HCT116 (cell line): ENCODE data around the gene WLS. TPM values are rescaled to one million over a fixed set of nuclear protein-coding genes. Genes with fewer than 3 reads are reported as not detected.

ENCODE experiments used
- ATAC-seq: fragments of 200-7000 bp; cut with Tn5 transposase; 2 replicates; pipeline ENCODE4 v1.9.1; 2020; ENCODE audit warnings: mild to moderate bottlenecking, moderate library complexity
- BruUV-seq: library from RNA; stranded (reverse); fragments of 400-500 nt; replicated peaks from 2 replicates; lab custom pipeline; 2021; lab: Mats Ljungman, UMichigan
- CTCF ChIA-PET: fragments of 300-600 bp; sonication (Branson Sonifier 250); formaldehyde crosslinking; loops from one replicate; lab custom pipeline; 2021; ENCODE audit warnings: antibody characterized with exemption; lab: Charles Lee
- POLR2A ChIA-PET: fragments of 300-600, 350-600 bp; sonication (Branson Sonifier 250); formaldehyde crosslinking; loops from one replicate; lab custom pipeline; 2021; ENCODE audit warnings: antibody characterized with exemption; lab: Charles Lee
- RAD21 ChIA-PET, 2 experiments: fragments of 300-600 bp; sonication (Branson Sonifier 250); formaldehyde crosslinking; loops; one replicate each; lab custom pipeline; 2023; ENCODE audit warnings: low total read pairs in 2 of 2; ENCODE audit not compliant: uncharacterized antibody in 2 of 2, unreplicated experiment in 2 of 2, low non-redundant PET in 1 of 2; lab: Charles Lee
- DNase-seq: peaks from one replicate; pipeline ENCODE4 v3.0.0-alpha.2; 2010; ENCODE audit warnings: low read depth, low spot score
- H2AFZ ChIP-seq: fragments of 200-600 bp; shearing (Covaris generic), sonication (generic); 2 replicates; pipeline ENCODE4 v1.6.1; 2017; ENCODE audit warnings: low read depth, mixed run types, mixed read lengths, antibody characterized with exemption, low read length; ENCODE audit not compliant: poor library complexity, severe bottlenecking
- H3K27ac ChIP-seq: 2 replicates; pipeline ENCODE4 v1.5.1; 2012; ENCODE audit warnings: low read depth, low read length
- H3K27me3 ChIP-seq: fragments of 200-600 bp; sonication (generic); 2 replicates; pipeline ENCODE4 v1.6.1; 2016; ENCODE audit warnings: mixed run types, low read length, mixed read lengths; ENCODE audit not compliant: insufficient read depth
- H3K36me3 ChIP-seq, 2 experiments: fragments of 200-500 bp in 1 of 2; fragments of 200-600 bp in 1 of 2; sonication (Bioruptor generic) in 1 of 2; sonication (generic) in 1 of 2; 2 replicates each; pipeline versions ENCODE4 v1.5.1 to v1.6.1; 2014 to 2016; ENCODE audit warnings: low read length in 2 of 2, inconsistent platforms in 1 of 2, mixed read lengths in 1 of 2, mixed run types in 1 of 2; ENCODE audit not compliant: insufficient read depth in 2 of 2, control insufficient read depth in 1 of 2
- H3K4me1 ChIP-seq, 2 experiments: fragments of 200-600 bp in 1 of 2; sonication (generic) in 1 of 2; 2 replicates each; pipeline versions ENCODE4 v1.5.1 to v1.6.1; 2012 to 2017; ENCODE audit warnings: low read length in 2 of 2, inconsistent platforms in 1 of 2, mild to moderate bottlenecking in 1 of 2, mixed read lengths in 1 of 2, mixed run types in 1 of 2, moderate library complexity in 1 of 2; ENCODE audit not compliant: insufficient read depth in 2 of 2, control insufficient read depth in 1 of 2
- H3K4me2 ChIP-seq: fragments of 200-600 bp; sonication (generic); 2 replicates; pipeline ENCODE4 v1.6.1; 2017; ENCODE audit warnings: mixed run types, low read length, mixed read lengths
- H3K4me3 ChIP-seq, 2 experiments: fragments of 200-600 bp in 1 of 2; sonication (generic) in 1 of 2; replicated peaks in 1 of 2; 2 replicates each; pipeline ENCODE4 v1.5.1; 2011 to 2016; ENCODE audit warnings: low read length in 2 of 2, control low read depth in 1 of 2, low read depth in 1 of 2, mild to moderate bottlenecking in 1 of 2, mixed read lengths in 1 of 2, mixed run types in 1 of 2
- H3K79me2 ChIP-seq: fragments of 200-600 bp; sonication (generic); 2 replicates; pipeline ENCODE4 v1.6.1; 2017; ENCODE audit warnings: mild to moderate bottlenecking, mixed run types, low read length, moderate library complexity, mixed read lengths; ENCODE audit not compliant: insufficient read depth
- H3K9ac ChIP-seq: fragments of 200-600 bp; sonication (generic); 2 replicates; pipeline ENCODE4 v1.6.1; 2016; ENCODE audit warnings: low read length, mixed read lengths
- H3K9me2 ChIP-seq: fragments of 200-600 bp; sonication (generic), shearing (Covaris generic); 2 replicates; pipeline ENCODE4 v1.6.1; 2017; ENCODE audit warnings: mixed run types, mild to moderate bottlenecking, moderate library complexity; ENCODE audit not compliant: insufficient read depth
- H3K9me3 ChIP-seq, 2 experiments: fragments of 200-500 bp in 1 of 2; fragments of 200-600 bp in 1 of 2; sonication (Bioruptor generic) in 1 of 2; sonication (generic) in 1 of 2; 2 replicates each; pipeline ENCODE4 v1.6.1; 2014 to 2017; ENCODE audit warnings: low read length in 2 of 2, mixed read lengths in 2 of 2, inconsistent platforms in 1 of 2, low read depth in 1 of 2, mild to moderate bottlenecking in 1 of 2, mixed run types in 1 of 2, moderate library complexity in 1 of 2; ENCODE audit not compliant: control insufficient read depth in 1 of 2, insufficient read depth in 1 of 2
- H4K20me1 ChIP-seq: fragments of 200-600 bp; sonication (generic), shearing (Covaris generic); 2 replicates; pipeline ENCODE4 v1.6.1; 2017; ENCODE audit warnings: mixed run types, mild to moderate bottlenecking, moderate library complexity; ENCODE audit not compliant: insufficient read depth
- CEBPB ChIP-seq: IDR thresholded peaks from 2 replicates; pipeline ENCODE4 v1.6.1; 2012; ENCODE audit warnings: low read depth
- EGR1 ChIP-seq: IDR thresholded peaks from 2 replicates; pipeline ENCODE4 v1.6.1; 2012; ENCODE audit warnings: low read depth
- ELF1 ChIP-seq: IDR thresholded peaks from 2 replicates; pipeline ENCODE4 v1.6.1; 2012; ENCODE audit warnings: low read depth, borderline replicate concordance
- EZH2 ChIP-seq: fragments of 200-600 bp; sonication (generic); IDR thresholded peaks from 2 replicates; pipeline ENCODE4 v1.6.1; 2017; ENCODE audit warnings: antibody characterized with exemption, mixed run types
- EZH2phosphoT487 ChIP-seq: fragments of 200-600 bp; IDR thresholded peaks from 2 replicates; pipeline ENCODE4 v1.6.1; 2018; ENCODE audit warnings: antibody characterized with exemption, borderline replicate concordance
- FOSL1 ChIP-seq: IDR thresholded peaks from 2 replicates; pipeline ENCODE4 v1.6.1; 2012; ENCODE audit warnings: low read depth
- JUND ChIP-seq: IDR thresholded peaks from 2 replicates; pipeline ENCODE4 v1.6.1; 2012
- POLR2A ChIP-seq: IDR thresholded peaks from 2 replicates; pipeline ENCODE4 v1.7.0; 2011; ENCODE audit warnings: borderline replicate concordance; ENCODE audit not compliant: insufficient read depth, insufficient read length; ENCODE audit errors: extremely low read depth
- POLR2AphosphoS5 ChIP-seq: IDR thresholded peaks from 2 replicates; pipeline ENCODE4 v1.6.1; 2011; ENCODE audit warnings: mild to moderate bottlenecking, low read depth, low read length, moderate library complexity
- RAD21 ChIP-seq: IDR thresholded peaks from 2 replicates; pipeline ENCODE4 v1.6.1; 2012; ENCODE audit warnings: low read depth, mild to moderate bottlenecking
- SIN3A ChIP-seq: IDR thresholded peaks from 2 replicates; pipeline ENCODE4 v1.6.1; 2012; ENCODE audit warnings: low read depth
- SP1 ChIP-seq: IDR thresholded peaks from 2 replicates; pipeline ENCODE4 v1.6.1; 2012; ENCODE audit warnings: low read depth
- SRF ChIP-seq: IDR thresholded peaks from 2 replicates; pipeline ENCODE4 v1.6.1; 2012; ENCODE audit warnings: low read depth
- TCF7L2 ChIP-seq: IDR thresholded peaks from 2 replicates; pipeline ENCODE4 v1.7.0; 2011; ENCODE audit warnings: borderline replicate concordance, inconsistent platforms; ENCODE audit not compliant: insufficient read depth, insufficient read length; ENCODE audit errors: extremely low read depth
- YY1 ChIP-seq: IDR thresholded peaks from 2 replicates; pipeline ENCODE4 v1.6.1; 2011; ENCODE audit warnings: low read length, low read depth, moderate library complexity, mild to moderate bottlenecking; ENCODE audit not compliant: insufficient replicate concordance; ENCODE audit errors: extremely low read depth
- ZFX ChIP-seq: fragments of 450-650 bp; IDR thresholded peaks from 2 replicates; pipeline ENCODE4 v1.6.1; 2017
- intact Hi-C: fragments of 100-400 bp; cut with micrococcal nuclease; formaldehyde crosslinking; loops from 2 replicates; pipeline ENCODE4 v1.10.0; 2022
- total RNA-seq: library from RNA; stranded (reverse); gene quantifications from one replicate; pipeline ENCODE4 v1.2.1, GENCODE V29; 2021; ENCODE audit not compliant: unreplicated experiment
- TF ChIP-seq, protein P1 (sequence below), 3 experiments: fragments of 200-600 bp in 1 of 3; sonication (generic) in 1 of 3; IDR thresholded peaks in 2 of 3; conservative IDR thresholded peaks in 1 of 3; 2 replicates each; pipeline ENCODE4 v1.5.1; 2012 to 2017; ENCODE audit warnings: low read depth in 2 of 3, low read length in 2 of 3, antibody characterized with exemption in 1 of 3, borderline replicate concordance in 1 of 3, control low read depth in 1 of 3, mild to moderate bottlenecking in 1 of 3, mixed read lengths in 1 of 3, mixed run types in 1 of 3, moderate library complexity in 1 of 3; ENCODE audit not compliant: insufficient read depth in 1 of 3
- TF ChIP-seq, protein P2 (sequence below): IDR thresholded peaks from 2 replicates; pipeline ENCODE4 v1.6.1; 2012
- TF ChIP-seq, protein P3 (sequence below): IDR thresholded peaks from 2 replicates; pipeline ENCODE4 v1.6.1; 2012; ENCODE audit warnings: low read depth

The WLS gene
- total RNA-seq, 1 experiment from 2014 or later = 38.0 TPM

DNA sequence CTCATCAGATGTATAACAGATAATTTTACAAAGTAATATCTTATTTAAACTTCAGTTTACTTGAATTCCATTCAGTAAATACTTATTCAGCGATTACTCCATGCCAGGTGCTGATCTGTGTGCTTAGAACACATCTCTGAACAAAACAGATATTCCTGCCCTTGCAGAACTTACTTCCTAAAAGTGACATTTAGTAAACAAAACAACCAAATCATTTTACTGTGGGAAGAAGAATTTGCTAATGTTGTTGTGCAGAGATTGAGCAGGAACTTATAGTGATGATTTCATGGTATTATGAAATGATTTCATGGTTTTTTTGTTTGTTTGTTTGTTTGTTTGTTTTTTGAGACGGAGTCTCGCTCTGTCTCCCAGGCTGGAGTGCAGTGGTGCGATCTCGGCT lies 39.3 kb upstream of the WLS start:
- intact Hi-C loops = no loop called here
- H3K27me3 ChIP-seq = no peaks in the 10 kb centered on the region
- CTCF ChIA-PET = no interaction called here
- ATAC-seq = no peak
- H3K36me3 ChIP-seq = no peaks in the 10 kb centered on the region
- TF ChIP-seq EGR1 (no peak), ZFX (no peak), YY1 (no peak), EZH2 (no peak), CEBPB (no peak), ELF1 (no peak), POLR2AphosphoS5 (no peak), JUND (no peak), SRF (no peak), SIN3A (no peak), POLR2A (no peak), FOSL1 (no peak), TCF7L2 (no peak), EZH2phosphoT487 (no peak), SP1 (no peak), RAD21 (no peak)
- TF ChIP-seq, protein P1, sequence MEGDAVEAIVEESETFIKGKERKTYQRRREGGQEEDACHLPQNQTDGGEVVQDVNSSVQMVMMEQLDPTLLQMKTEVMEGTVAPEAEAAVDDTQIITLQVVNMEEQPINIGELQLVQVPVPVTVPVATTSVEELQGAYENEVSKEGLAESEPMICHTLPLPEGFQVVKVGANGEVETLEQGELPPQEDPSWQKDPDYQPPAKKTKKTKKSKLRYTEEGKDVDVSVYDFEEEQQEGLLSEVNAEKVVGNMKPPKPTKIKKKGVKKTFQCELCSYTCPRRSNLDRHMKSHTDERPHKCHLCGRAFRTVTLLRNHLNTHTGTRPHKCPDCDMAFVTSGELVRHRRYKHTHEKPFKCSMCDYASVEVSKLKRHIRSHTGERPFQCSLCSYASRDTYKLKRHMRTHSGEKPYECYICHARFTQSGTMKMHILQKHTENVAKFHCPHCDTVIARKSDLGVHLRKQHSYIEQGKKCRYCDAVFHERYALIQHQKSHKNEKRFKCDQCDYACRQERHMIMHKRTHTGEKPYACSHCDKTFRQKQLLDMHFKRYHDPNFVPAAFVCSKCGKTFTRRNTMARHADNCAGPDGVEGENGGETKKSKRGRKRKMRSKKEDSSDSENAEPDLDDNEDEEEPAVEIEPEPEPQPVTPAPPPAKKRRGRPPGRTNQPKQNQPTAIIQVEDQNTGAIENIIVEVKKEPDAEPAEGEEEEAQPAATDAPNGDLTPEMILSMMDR (IDR thresholded peaks at IDR 0.05 in 2 of 3, conservative IDR thresholded peaks at IDR 0.05 in 1 of 3; ENCODE audit: borderline replicate concordance in 1 of 3, insufficient read depth in 1 of 3, low read depth in 2 of 3, low read length in 2 of 3) = no peak
- TF ChIP-seq, protein P2, sequence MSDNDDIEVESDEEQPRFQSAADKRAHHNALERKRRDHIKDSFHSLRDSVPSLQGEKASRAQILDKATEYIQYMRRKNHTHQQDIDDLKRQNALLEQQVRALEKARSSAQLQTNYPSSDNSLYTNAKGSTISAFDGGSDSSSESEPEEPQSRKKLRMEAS = no peak
- TF ChIP-seq, protein P3, sequence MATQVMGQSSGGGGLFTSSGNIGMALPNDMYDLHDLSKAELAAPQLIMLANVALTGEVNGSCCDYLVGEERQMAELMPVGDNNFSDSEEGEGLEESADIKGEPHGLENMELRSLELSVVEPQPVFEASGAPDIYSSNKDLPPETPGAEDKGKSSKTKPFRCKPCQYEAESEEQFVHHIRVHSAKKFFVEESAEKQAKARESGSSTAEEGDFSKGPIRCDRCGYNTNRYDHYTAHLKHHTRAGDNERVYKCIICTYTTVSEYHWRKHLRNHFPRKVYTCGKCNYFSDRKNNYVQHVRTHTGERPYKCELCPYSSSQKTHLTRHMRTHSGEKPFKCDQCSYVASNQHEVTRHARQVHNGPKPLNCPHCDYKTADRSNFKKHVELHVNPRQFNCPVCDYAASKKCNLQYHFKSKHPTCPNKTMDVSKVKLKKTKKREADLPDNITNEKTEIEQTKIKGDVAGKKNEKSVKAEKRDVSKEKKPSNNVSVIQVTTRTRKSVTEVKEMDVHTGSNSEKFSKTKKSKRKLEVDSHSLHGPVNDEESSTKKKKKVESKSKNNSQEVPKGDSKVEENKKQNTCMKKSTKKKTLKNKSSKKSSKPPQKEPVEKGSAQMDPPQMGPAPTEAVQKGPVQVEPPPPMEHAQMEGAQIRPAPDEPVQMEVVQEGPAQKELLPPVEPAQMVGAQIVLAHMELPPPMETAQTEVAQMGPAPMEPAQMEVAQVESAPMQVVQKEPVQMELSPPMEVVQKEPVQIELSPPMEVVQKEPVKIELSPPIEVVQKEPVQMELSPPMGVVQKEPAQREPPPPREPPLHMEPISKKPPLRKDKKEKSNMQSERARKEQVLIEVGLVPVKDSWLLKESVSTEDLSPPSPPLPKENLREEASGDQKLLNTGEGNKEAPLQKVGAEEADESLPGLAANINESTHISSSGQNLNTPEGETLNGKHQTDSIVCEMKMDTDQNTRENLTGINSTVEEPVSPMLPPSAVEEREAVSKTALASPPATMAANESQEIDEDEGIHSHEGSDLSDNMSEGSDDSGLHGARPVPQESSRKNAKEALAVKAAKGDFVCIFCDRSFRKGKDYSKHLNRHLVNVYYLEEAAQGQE = no peak
- POLR2A ChIA-PET = no interaction called here
- no peaks in the 10 kb centered on the region for H3K79me2 ChIP-seq
- H3K9ac ChIP-seq = no peak overlapping the region
- BruUV-seq = no TSS peak
- no peak for DNase-seq
- H3K4me3 ChIP-seq = no peak overlapping the region
- no peak overlapping the region for H2AFZ ChIP-seq
- no peaks in the 10 kb centered on the region for H3K9me2 ChIP-seq
- H4K20me1 ChIP-seq = no peaks in the 10 kb centered on the region
- no peak overlapping the region for H3K27ac ChIP-seq
- H3K4me2 ChIP-seq = no peak overlapping the region
- no peaks in the 10 kb centered on the region for H3K9me3 ChIP-seq
- H3K4me1 ChIP-seq = peaks cover 10 to 20% of the 10 kb centered on the region in 2 experiments
- RAD21 ChIA-PET = no interaction called here
